GM11168 (cell line): Measurements from ENCODE around the gene MICU1.

ENCODE experiments used
- in situ Hi-C: fragments of 300-500 bp; cut with MboI; formaldehyde crosslinking; loops from one replicate; pipeline ENCODE4 v1.12.0; 2022; ENCODE audit warnings: low sequenced_read_pairs; ENCODE audit not compliant: unreplicated experiment

MICU1 gene

DNA sequence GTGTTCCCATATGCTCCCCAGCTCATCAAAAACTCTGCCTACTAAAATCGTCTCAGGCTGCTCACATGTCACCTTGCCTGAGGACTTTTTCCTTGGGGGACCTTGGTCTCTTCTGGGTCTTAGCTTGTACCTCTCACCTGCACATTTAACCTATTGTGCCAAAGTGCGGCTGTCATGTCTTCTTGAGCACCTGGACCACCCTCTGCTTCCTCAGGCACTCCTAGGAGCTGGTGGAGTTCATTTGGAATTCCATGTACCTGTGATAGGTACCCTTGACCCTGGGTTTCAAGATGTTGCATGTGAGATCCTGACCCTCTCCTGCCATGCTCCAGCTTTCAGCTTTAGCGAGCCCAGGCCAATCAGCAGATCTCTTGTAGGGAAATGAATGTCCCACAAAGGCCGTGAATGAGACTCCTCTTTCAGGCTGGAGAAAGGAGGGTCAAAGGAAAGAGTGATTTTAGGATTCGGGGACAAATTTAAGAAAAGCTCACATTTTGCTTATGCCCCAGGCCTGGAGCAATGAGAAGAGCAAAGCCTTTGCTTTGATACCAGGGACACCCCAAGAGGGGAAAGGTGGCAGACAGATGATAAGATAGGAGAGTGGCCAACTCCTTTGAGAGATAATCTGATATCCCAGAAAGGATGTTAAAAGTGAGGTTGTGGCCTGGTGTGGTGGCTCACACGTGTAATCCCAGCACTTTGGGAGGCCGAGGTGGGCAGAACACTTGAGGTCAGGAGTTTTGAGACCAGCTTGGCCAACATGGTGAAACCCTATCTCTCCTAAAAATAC lies 260.6 kb downstream of the MICU1 start:
- in situ Hi-C loops: loop anchor here (25.0 kb wide), 1 partner anchor 322 kb away; the partner anchor contains the start of gene MCU

GRCh38 chr10:72364239-72364777 lies 261.6 kb downstream of the MICU1 start:
- in situ Hi-C loops: loop anchor here (25.0 kb wide), 1 partner anchor 323 kb away; the partner anchor contains the start of gene MCU

GRCh38 chr10:72356987-72357386 lies 268.9 kb downstream of the MICU1 start:
- in situ Hi-C loops: loop anchor here (5.0 to 25.0 kb wide), 2 partner anchors 330 to 475 kb away; partner anchors contain the start of gene MCU

DNA sequence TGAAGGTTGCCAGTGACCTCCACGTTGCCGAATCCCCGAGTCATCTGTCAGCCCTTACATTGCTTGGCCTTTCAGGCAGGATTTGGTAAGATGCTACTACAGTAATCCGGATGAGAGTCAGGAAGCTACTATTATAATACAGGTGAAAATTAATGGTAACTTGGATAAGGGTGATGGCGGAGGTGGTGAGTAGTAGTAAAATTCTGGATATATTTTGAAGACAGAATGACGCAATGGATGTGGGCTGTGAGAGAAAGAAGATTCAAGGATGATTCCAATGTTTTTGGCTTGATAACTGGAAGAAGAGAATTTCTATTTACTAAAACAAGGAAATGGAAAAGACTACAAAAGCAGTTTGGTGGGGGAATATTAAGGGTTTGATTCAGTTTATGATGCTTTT lies 269.8 kb downstream of the MICU1 start:
- in situ Hi-C loops: loop anchor here (5.0 to 25.0 kb wide), 2 partner anchors 331 to 476 kb away; partner anchors contain the start of gene MCU

DNA sequence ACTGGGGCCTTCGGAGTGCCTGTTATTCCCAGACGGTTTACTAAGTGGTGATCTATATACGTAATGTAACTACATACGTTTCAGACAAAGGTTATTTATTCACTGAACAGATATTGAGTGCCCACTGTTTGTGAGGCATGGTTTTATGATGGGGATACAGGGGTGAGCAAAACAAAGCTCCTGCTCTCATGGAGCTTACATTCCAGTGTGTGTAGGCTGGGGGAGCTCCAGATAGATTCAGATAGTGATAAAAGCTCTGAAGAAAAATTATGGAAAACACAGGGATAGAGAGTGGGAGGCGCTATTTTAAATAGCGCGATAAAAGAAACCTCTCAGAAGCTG lies 270.7 kb downstream of the MICU1 start:
- in situ Hi-C loops: loop anchor here (5.0 to 25.0 kb wide), 2 partner anchors 332 to 477 kb away; partner anchors contain the start of gene MCU

DNA sequence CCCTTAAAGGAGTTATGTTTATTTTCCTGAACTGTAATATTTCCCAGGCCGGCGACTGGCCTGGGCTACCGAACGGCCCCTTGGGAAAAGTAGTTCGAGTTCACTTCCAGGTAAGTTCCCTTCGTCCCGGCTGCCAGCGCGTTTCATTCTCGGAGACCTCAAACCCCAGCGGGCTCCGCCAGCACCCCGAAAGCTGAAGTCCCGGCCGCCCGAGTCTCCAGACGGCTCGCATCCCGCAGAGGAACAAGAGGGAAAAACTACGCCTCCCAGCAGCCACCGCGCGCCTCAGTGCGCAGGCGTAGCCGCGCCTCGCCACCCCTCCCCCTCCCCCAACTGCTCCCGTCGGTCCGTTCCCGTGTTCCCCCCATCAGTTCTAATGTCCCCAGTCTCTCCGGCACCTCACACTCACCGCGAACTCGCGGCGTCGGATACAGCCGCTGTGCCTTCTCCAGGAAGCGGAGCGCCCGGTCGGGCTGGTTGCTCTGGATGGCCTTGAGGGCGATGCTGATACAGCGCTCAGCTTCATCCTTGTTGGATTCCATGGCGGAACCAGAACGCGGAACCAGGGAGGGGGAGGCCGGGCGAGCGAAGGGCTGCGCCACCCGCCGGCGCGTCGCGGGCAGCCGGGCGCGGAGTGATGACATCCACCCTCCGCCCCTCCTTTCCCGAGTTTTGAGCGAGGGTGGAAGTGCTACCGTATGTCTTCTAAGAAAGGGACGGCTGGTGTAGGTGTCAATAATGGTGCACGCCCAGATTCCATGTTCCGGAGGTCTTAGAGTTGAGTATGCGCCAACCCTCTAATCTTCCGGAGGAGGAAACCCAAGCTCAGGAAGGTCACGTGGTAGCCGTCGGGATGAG lies 271.3 kb downstream of the MICU1 start, which contains the start of gene DNAJB12:
TSS of gene DNAJB12 (minus strand) at position 564 of the 858 bp plus-strand sequence. CDS start at position 542, 22 bp downstream.
- in situ Hi-C loops: loop anchor here (5.0 to 25.0 kb wide), 2 partner anchors 333 to 478 kb away; partner anchors contain the start of gene MCU

- in situ Hi-C loops: loop anchor here (25.0 kb wide), 1 partner anchor 333 kb away; the partner anchor contains the start of gene MCU
Measured at GRCh38 chr10:72353965-72354355, 271.9 kb downstream of the MICU1 start.

- in situ Hi-C loops: loop anchor here (25.0 kb wide), 1 partner anchor 334 kb away; the partner anchor contains the start of gene MCU
Measured at GRCh38 chr10:72353028-72353964, 272.6 kb downstream of the MICU1 start.

DNA sequence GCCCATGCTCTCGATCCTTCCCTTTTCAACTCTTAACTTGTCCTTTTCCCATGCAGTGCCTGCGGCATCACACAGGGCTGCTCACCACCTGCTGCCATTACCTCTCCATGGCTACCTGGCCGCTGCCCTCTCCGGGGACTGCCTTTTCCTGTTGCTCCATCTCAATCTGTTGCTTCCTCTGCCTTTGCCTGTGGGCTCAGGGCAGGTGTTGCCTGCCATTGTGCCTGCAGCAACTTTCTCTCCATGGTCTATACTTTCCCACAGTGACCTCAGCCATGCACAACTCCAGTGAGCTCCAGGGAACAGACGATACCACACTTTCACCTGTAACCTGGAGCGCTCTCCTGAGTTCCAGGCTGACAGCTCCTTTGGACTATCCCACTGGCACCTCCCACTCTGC lies 274.4 kb downstream of the MICU1 start:
- in situ Hi-C loops: loop anchor here (25.0 kb wide), 1 partner anchor 336 kb away; the partner anchor contains the start of gene MCU

- in situ Hi-C loops: loop anchor here (25.0 kb wide), 2 partner anchors 112 to 237 kb away; no protein-coding TSS in a partner anchor
Measured at GRCh38 chr10:72349438-72349837, 276.4 kb downstream of the MICU1 start.

- in situ Hi-C loops: loop anchor here (25.0 kb wide), 2 partner anchors 111 to 236 kb away; no protein-coding TSS in a partner anchor
Measured at GRCh38 chr10:72348282-72348681, 277.6 kb downstream of the MICU1 start.

GRCh38 chr10:72346117-72346516 lies 279.8 kb downstream of the MICU1 start:
- in situ Hi-C loops: loop anchor here (25.0 kb wide), 2 partner anchors 109 to 234 kb away; no protein-coding TSS in a partner anchor

DNA sequence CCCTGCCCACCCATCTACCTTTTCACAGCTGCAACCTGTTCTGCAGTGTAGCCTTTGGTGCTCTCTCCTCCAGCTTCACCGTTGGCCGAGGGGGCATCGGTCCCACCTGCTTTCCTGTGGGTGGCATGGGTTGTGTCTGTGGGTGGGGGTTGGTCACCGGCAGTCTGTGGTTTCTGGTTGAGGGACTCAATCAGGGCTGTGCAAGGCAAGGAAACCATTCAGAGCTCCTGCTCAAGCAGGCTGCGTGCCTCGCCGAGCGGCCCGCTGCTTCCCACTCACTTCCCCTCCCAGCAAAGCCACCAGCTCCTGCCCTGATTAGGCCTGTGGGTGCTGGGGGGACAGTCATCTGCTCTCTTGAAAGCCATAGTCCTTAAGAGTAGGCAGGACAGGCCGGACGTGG lies 280.9 kb downstream of the MICU1 start:
- in situ Hi-C loops: loop anchor here (25.0 kb wide), 2 partner anchors 108 to 233 kb away; no protein-coding TSS in a partner anchor

GRCh38 chr10:72342911-72343310 lies 283.0 kb downstream of the MICU1 start:
- in situ Hi-C loops: loop anchor here (25.0 kb wide), 2 partner anchors 106 to 231 kb away; no protein-coding TSS in a partner anchor

- in situ Hi-C loops: loop anchor here (25.0 kb wide), 2 partner anchors 103 to 228 kb away; no protein-coding TSS in a partner anchor
Measured at GRCh38 chr10:72340510-72341261, 285.2 kb downstream of the MICU1 start.

DNA sequence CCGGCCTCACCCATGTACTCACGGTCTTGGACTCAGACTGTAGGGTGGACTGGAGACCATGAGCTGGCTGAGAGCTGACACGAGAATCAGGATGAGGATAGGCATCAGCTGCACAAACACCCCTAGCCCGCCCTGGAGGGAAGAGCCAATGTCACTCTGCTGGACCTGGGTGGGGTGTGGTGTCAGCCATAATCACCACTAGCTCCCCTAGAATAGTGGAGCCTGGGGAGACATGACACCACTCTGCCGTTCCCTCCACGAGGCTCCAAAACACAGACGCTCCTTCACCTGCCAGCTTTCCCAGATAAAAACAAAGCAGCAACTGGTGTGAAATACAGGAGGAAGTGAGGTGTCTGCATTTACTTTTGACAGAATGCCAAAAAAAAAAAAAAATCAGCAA lies 287.7 kb downstream of the MICU1 start:
- in situ Hi-C loops: loop anchor here (25.0 kb wide), 2 partner anchors 101 to 226 kb away; no protein-coding TSS in a partner anchor

DNA sequence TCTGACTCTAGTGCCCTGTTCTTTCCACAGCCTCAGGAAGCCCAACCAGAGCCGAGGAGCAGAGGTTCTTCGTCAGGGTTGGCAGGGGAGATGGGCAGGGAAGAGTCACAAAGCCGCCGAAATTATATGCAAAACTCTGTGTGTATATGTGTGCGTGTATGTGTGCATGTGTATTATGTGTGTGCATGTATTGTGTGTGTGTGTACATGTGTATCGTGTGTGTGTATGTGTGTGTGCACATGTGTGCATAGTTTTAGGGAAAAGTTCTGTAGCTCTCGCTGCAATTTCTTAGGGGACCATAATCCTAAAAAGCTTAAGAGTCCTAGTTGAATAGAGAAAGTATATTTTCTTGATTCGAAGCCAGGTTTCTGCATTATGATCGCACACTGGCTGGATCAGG lies 288.2 kb downstream of the MICU1 start:
- in situ Hi-C loops: loop anchor here (25.0 kb wide), 2 partner anchors 100 to 225 kb away; no protein-coding TSS in a partner anchor
